Measurements from ENCODE around the gene DNAJB7. TPM values are rescaled to one million over a fixed set of nuclear protein-coding genes. Genes with fewer than 3 reads are reported as not detected.

Gene DNAJB7
- total and polyA plus RNA-seq, 2 donors (not counting 3 experiments of a cell fraction or from before 2014, with no cell fraction given), result not detected

GRCh38 chr22:40823426-40823825 lies 38.5 kb downstream of the DNAJB7 start:
- H3K36me3 ChIP-seq (ENCODE audit: control insufficient read depth in 2 of 2, extremely low read depth in 1 of 2, insufficient read depth in 2 of 2, low read length in 2 of 2), result peaks cover 0 to 3% of the 10 kb centered on the region in 2 experiments
- H3K27me3 ChIP-seq (ENCODE audit: control insufficient read depth in 2 of 2, insufficient read depth in 2 of 2, low read length in 2 of 2), result no peaks in the 10 kb centered on the region
- BruUV-seq (replicated peaks), result no TSS peak
- no peaks in the 10 kb centered on the region for H3K9me1 ChIP-seq (replicated peaks; ENCODE audit: control insufficient read depth, extremely low read depth, insufficient read depth, low read length)
- TF ChIP-seq FOS (IDR thresholded peaks at IDR 0.05; ENCODE audit: borderline replicate concordance, insufficient read depth, low read length), result no peak
- no peak for TF ChIP-seq GATA2 (IDR thresholded peaks at IDR 0.05; ENCODE audit: insufficient read depth, insufficient read length, low read depth, low read length)
- no peak for TF ChIP-seq POLR2AphosphoS5 (IDR thresholded peaks at IDR 0.05; ENCODE audit: insufficient read depth, low read depth, low read length)
- TF ChIP-seq CTCF (IDR thresholded peaks at IDR 0.05; ENCODE audit: extremely low read depth in 1 of 2, insufficient read depth in 1 of 2, low read depth in 1 of 2, low read length in 2 of 2), result no peak
- TF ChIP-seq JUN (IDR thresholded peaks at IDR 0.05; ENCODE audit: borderline replicate concordance, insufficient read depth, insufficient read length, low read depth), result no peak
- TF ChIP-seq POLR2A (IDR thresholded peaks at IDR 0.05; ENCODE audit: low read depth, low read length), result no peak
- TF ChIP-seq MAX (IDR thresholded peaks at IDR 0.05; ENCODE audit: insufficient read depth, insufficient read length), result no peak
- TF ChIP-seq EZH2 (IDR thresholded peaks at IDR 0.05; ENCODE audit: borderline replicate concordance, low read depth, low read length, severe bottlenecking), result no peak
- no peak for TF ChIP-seq MYC (IDR thresholded peaks at IDR 0.05; ENCODE audit: low read depth, low read length)
- FAIRE-seq (no peak), DNase-seq (ENCODE audit: low read depth, low spot score) (no peak)
- H3K9ac ChIP-seq (replicated peaks; ENCODE audit: extremely low read depth, insufficient read depth, low read length), result no peak overlapping the region
- ChIA-PET CTCF (interaction anchor here (2.0 kb wide), 1 partner anchor 140 kb away, joined by 7 read pairs; no protein-coding TSS in a partner anchor), POLR2A (no interaction called here)
- intact Hi-C loops (cut with micrococcal nuclease), result no loop called here
- H3K27ac ChIP-seq (ENCODE audit: insufficient read depth, low read depth, low read length), result no peak overlapping the region
- no peak overlapping the region for H2AFZ ChIP-seq (ENCODE audit: low read depth, low read length)
- peaks cover 6% of the 10 kb centered on the region for H3K79me2 ChIP-seq (ENCODE audit: control insufficient read depth, insufficient read depth, low read length)
- dilution Hi-C loops (cut with MboI; ENCODE audit: extremely low pct_ligation_motif_present, low sequenced_read_pairs), result no loop called here
- no peak overlapping the region for H3K4me3 ChIP-seq (replicated peaks in 1 of 3; ENCODE audit: insufficient read depth in 1 of 3, low read depth in 1 of 3, low read length in 3 of 3)
- H3K9me3 ChIP-seq (replicated peaks; ENCODE audit: control insufficient read depth, insufficient read depth, low read length), result no peaks in the 10 kb centered on the region
- H4K20me1 ChIP-seq (replicated peaks; ENCODE audit: control insufficient read depth, extremely low read depth, insufficient read depth, low read length), result no peaks in the 10 kb centered on the region
- H3K4me2 ChIP-seq (ENCODE audit: insufficient read depth, low read length), result no peak overlapping the region
- peaks cover 6% of the 10 kb centered on the region for H3K4me1 ChIP-seq (ENCODE audit: control insufficient read depth, extremely low read depth, insufficient read depth, low read length)
